Small intestine (tissue), 7 donors: ENCODE measurements around the gene SIGLEC12. TPM values are rescaled to one million over a fixed set of nuclear protein-coding genes. Genes with fewer than 3 reads are reported as not detected.

ENCODE experiments used
- DNase-seq, 2 donors: peaks; one replicate each; pipeline versions ENCODE4 v3.0.0 to v3.0.0-alpha.2; 2013
- FAIRE-seq: peaks from 2 replicates; lab custom pipeline; 2012; peaks lifted over from hg19 to GRCh38; lab: Jason Lieb, UNC
- H3K27ac ChIP-seq, 3 donors: one replicate each; pipeline ENCODE4 v1.5.1; 2013; ENCODE audit warnings: low read length in 2 of 3, mild to moderate bottlenecking in 2 of 3, control low read depth in 1 of 3, inconsistent platforms in 1 of 3, low read depth in 1 of 3, moderate library complexity in 1 of 3
- H3K27me3 ChIP-seq, 3 donors: one replicate each; pipeline ENCODE4 v1.6.1; 2013; ENCODE audit warnings: low read length in 3 of 3, inconsistent platforms in 1 of 3; ENCODE audit not compliant: control insufficient read depth in 3 of 3, insufficient read depth in 3 of 3
- H3K36me3 ChIP-seq, 3 donors: one replicate each; pipeline ENCODE4 v1.6.1; 2013; ENCODE audit warnings: low read length in 3 of 3, inconsistent platforms in 1 of 3, low read depth in 1 of 3, mild to moderate bottlenecking in 1 of 3, moderate library complexity in 1 of 3; ENCODE audit not compliant: control insufficient read depth in 3 of 3, insufficient read depth in 2 of 3
- H3K4me1 ChIP-seq, 3 donors: one replicate each; pipeline ENCODE4 v1.6.1; 2013; ENCODE audit warnings: low read length in 2 of 3, inconsistent platforms in 1 of 3, low read depth in 1 of 3, mild to moderate bottlenecking in 1 of 3, moderate library complexity in 1 of 3; ENCODE audit not compliant: control insufficient read depth in 3 of 3, insufficient read depth in 2 of 3
- H3K4me3 ChIP-seq, 3 donors: one replicate each; pipeline ENCODE4 v1.5.1; 2013; ENCODE audit warnings: low read length in 3 of 3, control low read depth in 1 of 3, inconsistent platforms in 1 of 3, low read depth in 1 of 3, mild to moderate bottlenecking in 1 of 3, moderate library complexity in 1 of 3
- H3K9me3 ChIP-seq, 2 donors: one replicate each; pipeline ENCODE4 v1.6.1; 2013; ENCODE audit warnings: low read depth in 1 of 2, low read length in 1 of 2; ENCODE audit not compliant: control insufficient read depth in 2 of 2, insufficient read depth in 1 of 2
- WGBS, 3 donors: extraction: QIAGEN DNeasy Blood & Tissue Kit; methylation state at CpG; one replicate each; pipeline ENCODE4 v1.1.7; 2013; 5-methylcytosine and 5-hydroxymethylcytosine counted together
- polyA plus RNA-seq, 4 donors: library from polyadenylated mRNA; stranded (reverse) in 3 of 4; unstranded in 1 of 4; fragments of 200-250 nt in 3 of 4; fragments of 120-200 nt in 1 of 4; gene quantifications; one replicate each; pipeline versions ENCODE4 v1.2.1 to v1.2.3, GENCODE V29; 2013
- donor health status: healthy with polysubstance abuse.
- donor health status: control.
- donor health status: control.
- donor health status: Bipolar disorder and iron deficiency.
- donor health status: healthy.

The SIGLEC12 gene
- polyA plus RNA-seq, 4 donors, result 0.33 to 5.7 (median 2.0) TPM; not detected in 1

GRCh38 chr19:51511353-51511752 lies 9.8 kb upstream of the SIGLEC12 start:
- DNase-seq, result no peak
- no peaks in the 10 kb centered on the region for H3K9me3 ChIP-seq
- H3K4me1 ChIP-seq, result peaks cover 0 to 16% (median 2%) of the 10 kb centered on the region in 3 donors
- WGBS, 3 donors, result 13 to 17% (median 16%) methylated on average over 6 of the region's 6 CpGs
- FAIRE-seq, result no peak
- H3K36me3 ChIP-seq, result no peaks in the 10 kb centered on the region
- no peak overlapping the region for H3K27ac ChIP-seq
- no peak overlapping the region for H3K4me3 ChIP-seq
- H3K27me3 ChIP-seq, result peaks cover 0 to 7% (median 0%) of the 10 kb centered on the region in 3 donors

- no peaks in the 10 kb centered on the region for H3K36me3 ChIP-seq
- DNase-seq (no peak), FAIRE-seq (no peak)
- peaks cover 0 to 7% (median 0%) of the 10 kb centered on the region in 3 donors for H3K27me3 ChIP-seq
- WGBS, 3 donors, result 55 to 59% (median 55%) methylated on average over 7 of the region's 7 CpGs
- no peak overlapping the region for H3K4me3 ChIP-seq
- H3K4me1 ChIP-seq, result peaks cover 0 to 16% (median 2%) of the 10 kb centered on the region in 3 donors
- H3K27ac ChIP-seq, result no peak overlapping the region
- H3K9me3 ChIP-seq, result no peaks in the 10 kb centered on the region
These were observed 8.4 kb upstream of the SIGLEC12 start for GRCh38 chr19:51509823-51510660.

GRCh38 chr19:51508059-51508733 lies 6.6 kb upstream of the SIGLEC12 start:
- H3K27ac ChIP-seq, result peak overlapping the region in 1 of 3 donors; percentile 78
- no peak for FAIRE-seq
- no peak for DNase-seq
- H3K27me3 ChIP-seq, result peaks cover 0 to 7% (median 0%) of the 10 kb centered on the region in 3 donors
- WGBS, 3 donors, result 49 to 50% (median 49%) methylated on average over 3 of the region's 3 CpGs
- no peaks in the 10 kb centered on the region for H3K36me3 ChIP-seq
- peaks cover 0 to 16% (median 2%) of the 10 kb centered on the region in 3 donors for H3K4me1 ChIP-seq
- no peaks in the 10 kb centered on the region for H3K9me3 ChIP-seq
- H3K4me3 ChIP-seq, result no peak overlapping the region

DNA sequence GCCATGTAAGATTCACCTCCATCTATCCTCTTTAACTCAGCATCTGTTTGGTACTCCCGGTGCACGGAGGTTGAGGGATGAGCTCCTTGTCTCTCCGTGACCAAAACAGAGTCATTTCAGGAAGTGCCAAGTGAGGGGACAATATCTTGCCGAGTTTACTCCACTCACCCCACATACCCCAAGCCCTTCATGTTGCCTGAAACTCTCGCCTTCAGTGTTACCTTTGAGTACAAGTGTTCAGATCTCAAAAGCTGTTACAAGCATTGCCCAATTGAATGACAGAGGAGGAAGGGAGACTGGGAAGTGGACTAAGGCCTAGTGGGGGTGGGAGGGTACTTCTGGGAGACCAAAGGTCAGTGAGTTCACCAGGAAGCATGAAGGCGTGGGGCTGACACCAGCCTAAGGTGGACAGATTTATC lies 6.0 kb upstream of the SIGLEC12 start:
- no peak overlapping the region for H3K4me3 ChIP-seq
- no peaks in the 10 kb centered on the region for H3K36me3 ChIP-seq
- FAIRE-seq (no peak), DNase-seq (peak; percentile 67 to 80)
- no peaks in the 10 kb centered on the region for H3K9me3 ChIP-seq
- H3K27me3 ChIP-seq, result peaks cover 0 to 3% (median 0%) of the 10 kb centered on the region in 3 donors
- 61 to 64% (median 63%) methylated on average over 6 of the region's 6 CpGs for WGBS, 3 donors
- H3K4me1 ChIP-seq, result peaks cover 0 to 16% (median 2%) of the 10 kb centered on the region in 3 donors
- H3K27ac ChIP-seq, result peak overlapping the region; percentile 22 to 78 (median 78)

GRCh38 chr19:51507192-51507591 lies 5.6 kb upstream of the SIGLEC12 start:
- FAIRE-seq (no peak), DNase-seq (peak in 1 of 2 donors; percentile 40)
- WGBS, 3 donors, result 39 to 52% (median 44%) methylated on average over 3 of the region's 3 CpGs
- Histone ChIP-seq H3K9me3 (no peaks in the 10 kb centered on the region), H3K36me3 (no peaks in the 10 kb centered on the region), H3K27me3 (no peaks in the 10 kb centered on the region), H3K27ac (peak overlapping the region; percentile 22 to 78 (median 78)), H3K4me3 (no peak overlapping the region), H3K4me1 (peaks cover 0 to 16% (median 2%) of the 10 kb centered on the region in 3 donors)

DNA sequence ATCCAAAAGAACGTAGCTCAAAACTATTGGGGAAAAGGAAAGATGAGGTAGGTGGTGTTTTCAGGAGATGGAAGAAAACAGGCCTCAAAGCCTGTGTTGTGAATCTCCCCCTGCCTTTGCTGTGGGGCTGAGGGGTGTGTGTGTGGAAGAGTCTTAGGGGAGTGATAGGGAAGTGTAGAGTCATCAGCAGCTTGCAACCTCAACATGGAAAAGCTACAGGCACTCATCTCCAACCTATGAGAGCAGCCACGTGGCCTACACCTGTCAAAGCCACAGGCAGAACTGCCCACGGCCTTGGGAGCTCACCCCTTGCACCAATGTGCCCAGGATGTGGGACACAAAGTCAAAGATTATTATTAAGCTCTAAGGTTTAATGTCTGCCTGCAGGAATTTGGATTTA lies 4.3 kb upstream of the SIGLEC12 start:
- WGBS, 3 donors, result 39 to 52% (median 50%) methylated on average over 3 of the region's 3 CpGs
- Histone ChIP-seq H3K9me3 (no peaks in the 10 kb centered on the region), H3K36me3 (no peaks in the 10 kb centered on the region), H3K27me3 (no peaks in the 10 kb centered on the region), H3K4me1 (peaks cover 0 to 16% (median 2%) of the 10 kb centered on the region in 3 donors), H3K27ac (no peak overlapping the region), H3K4me3 (no peak overlapping the region)
- no peak for FAIRE-seq
- DNase-seq, result no peak

DNA sequence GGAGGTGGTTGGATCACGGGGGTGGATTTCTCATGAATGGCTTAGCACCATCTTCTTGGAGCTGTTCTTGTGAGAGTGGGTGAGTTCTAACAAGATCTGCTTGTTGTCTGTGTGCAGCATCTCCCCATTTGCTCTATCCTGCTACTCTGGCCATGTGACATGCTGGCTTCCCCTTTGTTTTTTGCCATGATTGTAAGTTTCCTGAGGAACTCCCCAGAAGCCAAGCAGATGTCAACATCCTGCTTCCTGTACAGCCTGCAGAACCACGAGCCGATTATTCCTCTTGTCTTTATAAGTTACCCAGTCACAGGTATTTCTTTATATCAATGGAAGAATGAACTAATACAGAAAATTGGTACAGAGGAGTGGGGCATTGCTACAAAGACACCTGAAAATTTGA lies 2.3 kb upstream of the SIGLEC12 start:
- H3K4me1 ChIP-seq, result peaks cover 0 to 16% (median 2%) of the 10 kb centered on the region in 3 donors
- no peak for DNase-seq
- H3K36me3 ChIP-seq, result no peaks in the 10 kb centered on the region
- H3K27me3 ChIP-seq, result no peaks in the 10 kb centered on the region
- H3K27ac ChIP-seq, result no peak overlapping the region
- H3K9me3 ChIP-seq, result no peaks in the 10 kb centered on the region
- H3K4me3 ChIP-seq, result no peak overlapping the region
- WGBS, 3 donors, result 49 to 56% (median 52%) methylated on average over 3 of the region's 3 CpGs
- no peak for FAIRE-seq

GRCh38 chr19:51503286-51503817 lies 1.8 kb upstream of the SIGLEC12 start:
- Histone ChIP-seq H3K4me1 (peaks cover 0 to 14% (median 2%) of the 10 kb centered on the region in 3 donors), H3K4me3 (no peak overlapping the region), H3K36me3 (no peaks in the 10 kb centered on the region), H3K27ac (no peak overlapping the region), H3K27me3 (no peaks in the 10 kb centered on the region), H3K9me3 (no peaks in the 10 kb centered on the region)
- WGBS, 3 donors, result 73 to 81% (median 75%) methylated on average over 5 of the region's 5 CpGs
- no peak for FAIRE-seq
- DNase-seq, result no peak
